Ovary (tissue), 9 donors: Measurements from ENCODE around the gene SETD6. TPM values are rescaled to one million over a fixed set of nuclear protein-coding genes. Genes with fewer than 3 reads are reported as not detected.
"Not testable (repeated sequence)": the region's sequence is repeated elsewhere in the genome, so short reads cannot be mapped to it uniquely, and the experiment has no call there.

Experiments
- DNase-seq, 5 donors: peaks; one replicate each; pipeline ENCODE4 v3.0.0-alpha.2; 2019 to 2020
- H3K27ac ChIP-seq, 2 donors: fragments of 200-600 bp; one replicate each; pipeline versions ENCODE4 v1.5.1 to v1.8.0; 2019 to 2022
- H3K27me3 ChIP-seq: fragments of 200-600 bp; one replicate; pipeline ENCODE4 v1.8.0; 2022
- H3K36me3 ChIP-seq: fragments of 200-600 bp; sonication (generic); one replicate; pipeline ENCODE4 v1.5.1; 2019
- H3K4me1 ChIP-seq: one replicate; pipeline ENCODE4 v1.8.1; 2013; ENCODE audit warnings: mild to moderate bottlenecking, moderate library complexity; ENCODE audit not compliant: insufficient read depth
- H3K4me3 ChIP-seq: fragments of 200-600 bp; sonication (generic); one replicate; pipeline ENCODE4 v1.5.1; 2017
- H3K9me3 ChIP-seq, 2 donors: fragments of 200-600 bp in 1 of 2; sonication (generic) in 1 of 2; one replicate each; pipeline versions ENCODE4 v1.5.1 to v1.8.1; 2013 to 2019; ENCODE audit warnings: mild to moderate bottlenecking in 1 of 2, moderate library complexity in 1 of 2
- CTCF ChIP-seq, 3 donors: fragments of 450-650 bp in 2 of 3; fragments of 200-600 bp in 1 of 3; IDR thresholded peaks; one replicate each; pipeline versions ENCODE4 v1.5.1 to v1.8.0; 2016 to 2022; ENCODE audit warnings: antibody characterized with exemption in 3 of 3, mild to moderate bottlenecking in 1 of 3
- EP300 ChIP-seq: sonication (generic); formaldehyde crosslinking; IDR thresholded peaks from one replicate; pipeline ENCODE4 v1.6.1; 2017; ENCODE audit warnings: antibody characterized with exemption
- POLR2A ChIP-seq: fragments of 450-650 bp; IDR thresholded peaks from one replicate; pipeline ENCODE4 v1.6.1; 2017; ENCODE audit warnings: antibody characterized with exemption, mild to moderate bottlenecking, moderate library complexity
- WGBS, 3 donors: extraction: QIAGEN DNeasy Blood & Tissue Kit in 1 of 3; methylation state at CpG; one replicate each; pipeline versions ENCODE4 v1.1.5 to v1.1.7; 2013 to 2017; 5-methylcytosine and 5-hydroxymethylcytosine counted together
- intact Hi-C, 4 donors: fragments of 100-400 bp; cut with DNase I; formaldehyde crosslinking; loops; one replicate each; pipeline versions ENCODE4 v1.11.0 to v1.15.1; 2022 to 2023
- polyA plus RNA-seq, 2 donors: library from polyadenylated mRNA; stranded (reverse); fragments of 200-250 nt in 1 of 2; fragments of 350-450 nt in 1 of 2; fragmentation: Illumina TruSeq in 1 of 2; extraction: RNeasy Lipid Tissue Mini Kit (QIAGEN cat#74804) in 1 of 2; gene quantifications; one replicate each; pipeline ENCODE4 v1.2.3, GENCODE V29; 2013 to 2014
- small RNA-seq: library from RNA; depleted of rRNA; stranded (forward); fragments of <200 nt; gene quantifications from one replicate; pipeline ENCODE3, GENCODE V24; 2016
- total RNA-seq, 7 donors: library from RNA; depleted of rRNA in 2 of 7; stranded (reverse); fragments of >200 nt in 2 of 7; fragmentation: NEBNext Ultra II Directional in 3 of 7; extraction: Animal tissue kit (Norgen Biotek cat#: 25700) in 3 of 7; gene quantifications; one replicate each; pipeline versions ENCODE4 v1.1.0 to v1.2.4, GENCODE V29; 2016 to 2023
- donor health status: DM: no; HTN: no; CAD: no; lungs with moderate emphysema.
- donor health status: DM: no; HTN: no; CAD: no.
- donor health status: Bipolar disorder and iron deficiency.
- donor health status: DM: yes; HTN: yes; CAD: no.
- donor health status: DM: no; HTN: no; CAD: no.
- donor health status: DM: yes; HTN: yes; CAD: no.

Gene SETD6
- total and polyA plus RNA-seq, 9 donors, result 12.5 to 28.4 (median 18.9) TPM

- Histone ChIP-seq H3K4me1 (no peaks in the 10 kb centered on the region), H3K36me3 (no peaks in the 10 kb centered on the region), H3K27me3 (no peaks in the 10 kb centered on the region), H3K9me3 (no peaks in the 10 kb centered on the region), H3K27ac (no peak overlapping the region), H3K4me3 (no peak overlapping the region)
- no peak for DNase-seq
- no peak for TF ChIP-seq POLR2A
- intact Hi-C loops, result no loop called here
Measured at GRCh38 chr16:58563235-58563634, 47.9 kb downstream of the SETD6 start.

GRCh38 chr16:58563775-58564174 is 48.5 kb downstream of the SETD6 start:
- Histone ChIP-seq H3K27me3 (no peaks in the 10 kb centered on the region), H3K36me3 (no peaks in the 10 kb centered on the region), H3K4me1 (no peaks in the 10 kb centered on the region), H3K4me3 (no peak overlapping the region), H3K9me3 (no peaks in the 10 kb centered on the region), H3K27ac (no peak overlapping the region)
- no peak for DNase-seq
- WGBS, 3 donors, result 87 to 94% (median 92%) methylated on average over 4 of the region's 4 CpGs
- intact Hi-C loops, result no loop called here
- TF ChIP-seq EP300, result no peak
- TF ChIP-seq POLR2A, result no peak
- TF ChIP-seq CTCF (IDR thresholded peaks at IDR 0.05), result no peak

GRCh38 chr16:58565697-58566096 is 50.4 kb downstream of the SETD6 start:
- DNase-seq, H3K4me3 ChIP-seq, H3K9me3 ChIP-seq, intact Hi-C loops, H3K27me3 ChIP-seq, H3K36me3 ChIP-seq, H3K4me1 ChIP-seq, H3K27ac ChIP-seq: not testable (repeated sequence)
- WGBS, 3 donors, result 92 to 98% (median 95%) methylated on average over 4 of the region's 4 CpGs

Small RNAs within 50 kb of the gene (small RNA-seq; reads per million reads assigned to genes)
- gene RNU6-103P (not detected), gene SNORA46 (117 reads per million, percentile 92 among the genes with 10 or more reads in this experiment), gene SNORA50A (not detected)

Other genes with a start within 250 kb of the SETD6 start
- not detected for gene PRSS54, start 220.5 kb upstream of the SETD6 start, total RNA-seq
- not detected for gene PRSS54, start 220.5 kb upstream of the SETD6 start, polyA plus RNA-seq
- gene GINS3, start 123.0 kb upstream of the SETD6 start, total RNA-seq, result 1 to 10 TPM in 5 of 7 donors, under 1 TPM in 2; 0.72 to 2.7 (median 1.7) TPM
- 1 to 10 TPM; 1.5 to 4.8 TPM for gene GINS3, start 123.0 kb upstream of the SETD6 start, polyA plus RNA-seq
- gene NDRG4, start 15.4 kb upstream of the SETD6 start, total RNA-seq, result 10 to 100 TPM in 1 of 7 donors, 1 to 10 TPM in 6; 1.6 to 10.5 (median 2.6) TPM
- 1 to 10 TPM; 3.7 to 5.5 TPM for gene NDRG4, start 15.4 kb upstream of the SETD6 start, polyA plus RNA-seq
- gene CNOT1, start 114.3 kb downstream of the SETD6 start, total RNA-seq, result 100 to 1,000 TPM in 5 of 7 donors, 10 to 100 TPM in 2; 64.7 to 145 (median 126) TPM
- gene CNOT1, start 114.3 kb downstream of the SETD6 start, polyA plus RNA-seq, result 100 to 1,000 TPM in 1 of 2 donors, 10 to 100 TPM in 1; 63.8 to 105 TPM
- 10 to 100 TPM in 3 of 7 donors, 1 to 10 TPM in 4; 3.3 to 14.6 (median 9.7) TPM for gene SLC38A7, start 169.3 kb downstream of the SETD6 start, total RNA-seq
- 10 to 100 TPM in 1 of 2 donors, 1 to 10 TPM in 1; 5.4 to 10.5 TPM for gene SLC38A7, start 169.3 kb downstream of the SETD6 start, polyA plus RNA-seq
- gene GOT2, start 218.8 kb downstream of the SETD6 start, total RNA-seq, result 10 to 100 TPM; 23.7 to 63.9 (median 53.9) TPM
- 100 to 1,000 TPM in 1 of 2 donors, 10 to 100 TPM in 1; 31.9 to 121 TPM for gene GOT2, start 218.8 kb downstream of the SETD6 start, polyA plus RNA-seq